Transverse colon (tissue), 4 donors: ENCODE results near the gene CD52. TPM values are rescaled to one million over a fixed set of nuclear protein-coding genes. Genes with fewer than 3 reads are reported as not detected.
A peak's percentile ranks its signal among the peaks of the same experiment; 100 is the strongest.

Experiments
- DNase-seq: peaks from one replicate; pipeline ENCODE4 v3.0.0-alpha.2; 2019
- H3K27ac ChIP-seq, 4 donors: fragments of 200-600 bp; sonication (generic); 2 replicates each; pipeline ENCODE4 v1.5.1; 2016 to 2018; ENCODE audit warnings: inconsistent platforms in 4 of 4
- H3K27me3 ChIP-seq: fragments of 200-600 bp; sonication (generic); 2 replicates; pipeline ENCODE4 v1.5.1; 2017; ENCODE audit warnings: inconsistent platforms
- H3K36me3 ChIP-seq, 4 donors: fragments of 200-600 bp; sonication (generic); 2 replicates each; pipeline ENCODE4 v1.5.1; 2017 to 2019; ENCODE audit warnings: inconsistent platforms in 4 of 4
- H3K4me1 ChIP-seq, 4 donors: fragments of 200-600 bp; sonication (generic); 2 replicates each; pipeline ENCODE4 v1.5.1; 2017 to 2020; ENCODE audit warnings: inconsistent platforms in 4 of 4
- H3K4me3 ChIP-seq, 4 donors: fragments of 200-600 bp; sonication (generic); 1 replicate in 1 of 4; 2 replicates in 3 of 4; pipeline versions ENCODE4 v1.5.1 to v1.6.1; 2017 to 2019; ENCODE audit warnings: inconsistent platforms in 4 of 4
- H3K9me3 ChIP-seq, 2 donors: fragments of 200-600 bp; sonication (generic); 2 replicates each; pipeline ENCODE4 v1.5.1; 2017 to 2019; ENCODE audit warnings: inconsistent platforms in 2 of 2
- EP300 ChIP-seq: sonication (generic); formaldehyde crosslinking; IDR thresholded peaks from one replicate; pipeline ENCODE4 v1.6.1; 2017; ENCODE audit warnings: antibody characterized with exemption, low read depth
- POLR2A ChIP-seq: fragments of 450-650 bp; IDR thresholded peaks from one replicate; pipeline ENCODE4 v1.6.1; 2016; ENCODE audit warnings: antibody characterized with exemption, mild to moderate bottlenecking, moderate library complexity
- POLR2AphosphoS5 ChIP-seq, 3 donors: sonication (generic); formaldehyde crosslinking; IDR thresholded peaks; one replicate each; pipeline ENCODE4 v1.6.1; 2016; ENCODE audit warnings: antibody characterized with exemption in 3 of 3
- WGBS, 2 donors: methylation state at CpG; one replicate each; pipeline ENCODE4 v1.1.5; 2018; ENCODE audit warnings: low coverage in 1 of 2; 5-methylcytosine and 5-hydroxymethylcytosine counted together
- in situ Hi-C, 4 donors: fragments of 200-750 bp; cut with MboI; loops; one replicate each; pipeline versions ENCODE4 v1.15.0 to v1.15.1; 2017; ENCODE audit warnings: low sequenced_read_pairs in 3 of 4, low pct_ligation_motif_present in 1 of 4, low pct_unique_long_range_greater_than_20kb in 1 of 4
- intact Hi-C: fragments of 100-400 bp; cut with DNase I; formaldehyde crosslinking; loops from one replicate; pipeline ENCODE4 v1.15.1; 2023; ENCODE audit warnings: low total_unique reads
- total RNA-seq, 4 donors: library from RNA; depleted of rRNA; stranded (reverse); fragments of >200 nt; gene quantifications; one replicate each; pipeline ENCODE4 v1.1.0, GENCODE V29; 2016
- TF ChIP-seq, protein P1 (sequence below), 5 experiments: fragments of 200-600 bp in 3 of 5; fragments of 450-650 bp in 2 of 5; sonication (generic) in 3 of 5; IDR thresholded peaks; 1 replicate in 2 of 5; 2 replicates in 3 of 5; pipeline ENCODE4 v1.5.1; 2016 to 2017; ENCODE audit warnings: antibody characterized with exemption in 5 of 5, inconsistent platforms in 3 of 5, mild to moderate bottlenecking in 2 of 5, moderate library complexity in 1 of 5

The CD52 gene
- total RNA-seq, 4 donors from 2014 or later: 5.3 to 56.1 (median 21.1) TPM; not detected in 1

DNA sequence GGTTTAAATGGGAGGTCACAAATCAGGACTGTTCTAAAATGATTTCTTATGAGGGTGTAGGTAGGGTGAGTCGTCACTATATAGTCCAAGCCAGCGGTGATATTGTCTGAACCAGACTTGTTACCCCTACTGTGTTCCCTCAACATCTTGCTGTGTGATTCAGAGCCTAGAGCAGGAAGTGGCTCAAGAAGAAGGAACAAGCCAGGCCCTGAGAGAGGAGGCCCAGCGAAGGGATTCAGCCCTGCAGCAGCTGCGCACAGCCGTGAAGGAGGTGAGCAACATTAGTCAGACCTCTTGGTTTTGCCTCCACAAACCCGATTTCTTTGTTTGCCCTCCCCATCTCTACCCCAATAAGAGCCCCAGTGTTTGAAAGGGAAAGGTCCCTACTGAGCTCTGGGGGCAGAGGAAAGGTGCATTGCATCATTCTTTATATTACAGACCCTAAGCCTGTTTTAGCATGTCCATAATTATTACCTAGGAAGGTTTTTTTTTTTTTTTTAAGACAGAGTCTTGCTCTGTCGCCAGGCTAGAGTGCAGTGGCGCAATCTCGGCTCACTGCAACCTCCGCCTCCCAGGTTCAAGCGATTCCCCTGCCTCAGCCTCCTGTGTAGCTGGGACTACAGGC, 42.8 kb upstream of the CD52 start:
- Histone ChIP-seq H3K4me1 (peaks cover 37 to 46% (median 38%) of the 10 kb centered on the region in 4 donors), H3K27ac (peak overlapping the region; percentile 93 to 98 (median 96)), H3K4me3 (no peak overlapping the region), H3K36me3 (peaks cover 0 to 9% (median 3%) of the 10 kb centered on the region in 4 donors), H3K27me3 (no peaks in the 10 kb centered on the region), H3K9me3 (no peaks in the 10 kb centered on the region)
- intact Hi-C loops (no loop called here), in situ Hi-C loops (loop anchor here (5.0 to 10.0 kb wide), 3 partner anchors 47 to 52 kb away; no protein-coding TSS in a partner anchor)
- 54 to 73% methylated on average over 7 to 11 of the region's 11 CpGs for WGBS, 2 donors
- peak; percentile 19 for DNase-seq
- TF ChIP-seq, protein P1, sequence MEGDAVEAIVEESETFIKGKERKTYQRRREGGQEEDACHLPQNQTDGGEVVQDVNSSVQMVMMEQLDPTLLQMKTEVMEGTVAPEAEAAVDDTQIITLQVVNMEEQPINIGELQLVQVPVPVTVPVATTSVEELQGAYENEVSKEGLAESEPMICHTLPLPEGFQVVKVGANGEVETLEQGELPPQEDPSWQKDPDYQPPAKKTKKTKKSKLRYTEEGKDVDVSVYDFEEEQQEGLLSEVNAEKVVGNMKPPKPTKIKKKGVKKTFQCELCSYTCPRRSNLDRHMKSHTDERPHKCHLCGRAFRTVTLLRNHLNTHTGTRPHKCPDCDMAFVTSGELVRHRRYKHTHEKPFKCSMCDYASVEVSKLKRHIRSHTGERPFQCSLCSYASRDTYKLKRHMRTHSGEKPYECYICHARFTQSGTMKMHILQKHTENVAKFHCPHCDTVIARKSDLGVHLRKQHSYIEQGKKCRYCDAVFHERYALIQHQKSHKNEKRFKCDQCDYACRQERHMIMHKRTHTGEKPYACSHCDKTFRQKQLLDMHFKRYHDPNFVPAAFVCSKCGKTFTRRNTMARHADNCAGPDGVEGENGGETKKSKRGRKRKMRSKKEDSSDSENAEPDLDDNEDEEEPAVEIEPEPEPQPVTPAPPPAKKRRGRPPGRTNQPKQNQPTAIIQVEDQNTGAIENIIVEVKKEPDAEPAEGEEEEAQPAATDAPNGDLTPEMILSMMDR (IDR thresholded peaks at IDR 0.05): no peak
- no peak for TF ChIP-seq POLR2AphosphoS5 (IDR thresholded peaks at IDR 0.05)
- TF ChIP-seq EP300: no peak
- no peak for TF ChIP-seq POLR2A

DNA sequence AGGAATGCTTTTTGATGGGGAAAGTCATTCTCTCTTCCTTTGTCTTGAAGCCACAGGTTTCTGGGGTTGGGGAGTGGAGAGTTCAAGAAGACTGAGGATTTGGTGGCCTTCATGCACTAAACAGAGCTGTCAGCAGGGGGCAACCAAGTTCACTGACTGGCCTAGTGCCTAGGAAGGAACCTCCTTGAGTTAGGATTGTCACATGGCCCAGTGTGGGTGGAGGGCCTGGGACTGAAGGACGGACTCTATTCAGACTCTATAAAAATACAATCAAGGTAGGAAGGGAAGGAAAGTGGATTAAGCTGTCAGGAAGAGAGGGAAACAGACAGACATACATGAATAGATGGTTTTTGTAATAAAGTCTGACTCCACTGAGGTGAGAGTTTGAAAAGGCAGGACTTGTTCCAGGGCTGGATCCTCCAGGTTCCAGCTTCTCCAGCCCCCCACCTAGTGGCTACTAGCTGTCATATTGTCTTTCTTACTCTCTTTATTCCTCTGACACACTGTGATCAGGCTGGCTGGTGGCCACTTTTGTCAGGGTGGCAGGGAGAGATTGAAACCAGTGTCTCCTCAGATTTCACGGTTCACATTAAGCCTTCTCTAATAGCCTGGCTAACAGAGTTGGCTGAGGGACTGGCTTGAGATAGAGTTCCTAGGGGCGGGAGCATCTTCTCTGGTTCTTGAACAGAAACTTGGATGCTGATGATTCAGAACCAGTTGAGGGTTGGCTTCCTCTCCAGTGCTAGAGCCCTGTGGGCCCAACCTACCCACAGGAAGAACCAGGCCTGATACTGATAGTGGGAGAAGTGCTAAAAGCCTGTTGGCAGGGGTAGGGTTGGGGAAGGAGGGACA, 42.0 kb upstream of the CD52 start:
- 0 to 17% methylated on average over 2 to 3 of the region's 3 CpGs for WGBS, 2 donors
- TF ChIP-seq, protein P1 (IDR thresholded peaks at IDR 0.05): peak; percentile 83 to 97 (median 86)
- TF ChIP-seq EP300 (no peak), POLR2A (peak; percentile 48), POLR2AphosphoS5 (IDR thresholded peaks at IDR 0.05) (peak; percentile 39 to 78 (median 64))
- H3K4me1 ChIP-seq: peaks cover 37 to 51% (median 43%) of the 10 kb centered on the region in 4 donors
- in situ Hi-C loops (loop anchor here in 3 of 4 donors (5.0 to 10.0 kb wide), 2 partner anchors 46 to 49 kb away; no protein-coding TSS in a partner anchor), intact Hi-C loops (no loop called here)
- DNase-seq: peak; percentile 93
- H3K27ac ChIP-seq: peak overlapping the region; percentile 93 to 98 (median 96)
- H3K27me3 ChIP-seq: no peaks in the 10 kb centered on the region
- peaks cover 0 to 2% (median 0%) of the 10 kb centered on the region in 4 donors for H3K36me3 ChIP-seq
- no peak overlapping the region for H3K4me3 ChIP-seq
- H3K9me3 ChIP-seq: no peaks in the 10 kb centered on the region

DNA sequence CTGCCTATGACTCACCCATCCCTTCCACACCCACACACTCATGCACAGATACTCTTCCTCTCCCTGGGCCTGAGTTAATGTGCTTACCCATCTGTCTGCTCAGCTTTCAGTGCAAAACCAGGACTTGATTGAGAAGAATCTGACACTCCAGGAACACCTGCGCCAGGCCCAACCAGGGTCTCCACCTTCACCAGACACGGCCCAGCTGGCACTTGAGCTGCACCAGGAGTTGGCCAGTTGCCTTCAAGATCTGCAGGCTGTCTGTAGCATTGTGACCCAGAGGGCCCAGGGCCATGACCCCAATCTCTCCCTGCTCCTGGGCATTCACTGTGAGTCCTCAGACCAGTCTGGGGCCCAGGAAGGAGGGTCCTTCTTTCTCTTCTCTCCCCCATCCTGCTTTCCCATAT, 41.3 kb upstream of the CD52 start:
- intact Hi-C loops (no loop called here), in situ Hi-C loops (loop anchor here in 3 of 4 donors (5.0 to 10.0 kb wide), 2 partner anchors 46 to 48 kb away; no protein-coding TSS in a partner anchor)
- no peak overlapping the region for H3K4me3 ChIP-seq
- H3K27me3 ChIP-seq: no peaks in the 10 kb centered on the region
- peak overlapping the region; percentile 93 to 98 (median 96) for H3K27ac ChIP-seq
- peaks cover 40 to 57% (median 49%) of the 10 kb centered on the region in 4 donors for H3K4me1 ChIP-seq
- TF ChIP-seq, protein P1 (IDR thresholded peaks at IDR 0.05): no peak
- TF ChIP-seq EP300 (no peak), POLR2AphosphoS5 (IDR thresholded peaks at IDR 0.05) (no peak), POLR2A (no peak)
- WGBS, 2 donors: 65% methylated on average over 2 of the region's 2 CpGs; no CpG with 5 or more reads in 1 of the 2 donors
- DNase-seq: no peak
- no peaks in the 10 kb centered on the region for H3K36me3 ChIP-seq
- no peaks in the 10 kb centered on the region for H3K9me3 ChIP-seq

DNA sequence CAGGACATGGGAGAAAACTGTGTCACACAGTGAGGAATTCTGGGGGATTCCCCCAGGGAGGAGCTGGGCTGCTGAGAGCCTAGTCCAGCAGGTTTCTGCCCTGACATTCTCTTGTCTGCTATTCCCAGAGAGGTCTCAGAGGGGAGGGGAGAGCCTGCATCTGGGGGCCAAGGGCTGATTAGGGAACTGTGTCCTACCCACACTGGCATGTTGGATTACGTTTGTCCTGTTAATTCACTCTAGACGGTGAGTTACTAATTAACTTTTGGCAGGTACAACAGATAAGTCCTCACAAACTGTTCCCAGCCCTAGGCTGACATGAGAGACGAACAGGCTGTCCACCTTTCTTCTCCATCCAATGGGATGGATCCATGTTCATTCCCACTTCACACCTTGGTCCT, 40.5 kb upstream of the CD52 start:
- no peaks in the 10 kb centered on the region for H3K9me3 ChIP-seq
- 60 to 64% methylated on average over 1 to 3 of the region's 3 CpGs for WGBS, 2 donors
- H3K27ac ChIP-seq: peak overlapping the region; percentile 93 to 98 (median 96)
- in situ Hi-C loops: loop anchor here in 3 of 4 donors (5.0 to 10.0 kb wide), 2 partner anchors 45 to 48 kb away; no protein-coding TSS in a partner anchor
- peak; percentile 51 for DNase-seq
- H3K4me3 ChIP-seq: no peak overlapping the region
- peaks cover 40 to 66% (median 56%) of the 10 kb centered on the region in 4 donors for H3K4me1 ChIP-seq
- H3K27me3 ChIP-seq: no peaks in the 10 kb centered on the region
- TF ChIP-seq EP300 (no peak), POLR2AphosphoS5 (IDR thresholded peaks at IDR 0.05) (peak in 2 of 3 donors; percentile 54 to 77), POLR2A (peak; percentile 66)
- TF ChIP-seq, protein P1 (IDR thresholded peaks at IDR 0.05): no peak
- intact Hi-C loops: no loop called here
- H3K36me3 ChIP-seq: no peaks in the 10 kb centered on the region
